GM18508 (cell line): ENCODE measurements around the gene TMEM256.
"Not testable (repeated sequence)": the region's sequence is repeated elsewhere in the genome, so short reads cannot be mapped to it uniquely, and the experiment has no call there.

Source experiments
- ATAC-seq: cut with Tn5 transposase; IDR thresholded peaks from one replicate; pipeline ENCODE4 v1.9.1; 2021; ENCODE audit warnings: moderate number of reproducible peaks; ENCODE audit not compliant: insufficient read depth, unreplicated experiment

TMEM256 gene

DNA sequence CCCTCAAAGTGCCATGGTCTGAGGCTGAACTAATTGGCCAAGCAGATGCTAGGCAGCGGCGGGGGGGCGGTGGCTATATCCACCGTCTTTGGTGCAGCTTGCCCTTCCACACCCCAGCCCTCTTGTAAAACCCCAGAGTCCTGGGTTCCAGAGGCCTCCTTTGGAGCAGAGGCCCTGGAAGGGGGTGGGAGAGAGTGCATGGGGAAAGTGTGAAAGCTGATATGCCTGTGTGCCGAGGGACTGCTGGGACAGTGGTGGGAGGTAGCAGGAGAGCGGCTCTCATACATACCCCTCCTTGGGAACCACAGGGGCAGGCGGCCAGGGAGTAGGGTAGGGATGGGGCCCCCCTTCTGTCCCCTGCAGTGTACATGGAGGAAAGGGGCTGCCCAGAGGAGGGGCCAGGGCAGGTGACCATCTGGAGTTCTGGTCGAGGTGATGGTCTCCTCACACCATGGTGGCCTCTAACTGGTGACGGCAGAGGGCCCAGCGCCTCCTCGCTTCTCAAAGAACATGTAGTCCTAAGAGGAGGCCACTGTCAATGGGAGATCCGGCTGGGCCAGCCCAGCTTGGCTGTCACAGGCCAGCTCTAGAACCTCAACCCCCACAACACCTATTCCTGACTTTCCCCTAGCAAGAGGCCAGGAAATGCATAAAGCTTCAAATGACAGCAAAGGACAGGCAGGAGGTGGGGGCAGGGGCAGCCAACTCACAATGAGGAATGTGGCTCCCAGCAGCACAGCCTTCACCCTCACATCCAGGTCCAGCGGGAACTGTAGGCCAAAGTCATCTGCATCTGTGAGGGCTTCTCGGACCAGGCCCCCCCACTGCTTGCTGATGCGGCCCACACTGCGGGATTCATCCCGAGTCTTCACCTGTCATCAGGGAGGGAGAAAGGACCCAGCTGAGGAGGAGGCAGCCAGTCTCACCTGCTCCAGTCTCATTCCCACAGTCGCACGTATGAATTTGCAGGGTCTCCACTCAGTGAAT is 13.7 kb downstream of the TMEM256 start:
- ATAC-seq = no peak

DNA sequence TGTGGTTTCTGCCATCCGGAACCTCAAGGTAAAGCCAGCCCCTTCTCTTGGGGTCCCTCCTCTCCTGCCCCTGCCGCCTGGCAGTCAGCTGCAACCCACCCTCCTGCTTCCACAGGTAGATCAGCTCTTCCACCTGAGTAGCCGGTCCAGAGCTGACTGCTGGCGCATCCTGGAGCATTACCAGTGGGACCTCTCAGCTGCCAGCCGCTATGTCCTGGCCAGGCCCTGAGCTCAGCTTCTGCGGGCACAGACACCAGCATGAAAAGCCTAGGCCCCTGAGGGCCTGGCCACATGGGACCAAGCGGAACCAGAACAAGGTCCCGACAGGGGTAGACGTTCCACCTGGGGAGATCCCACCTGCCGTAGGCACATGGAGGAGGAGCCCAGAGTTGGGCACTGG is 15.0 kb downstream of the TMEM256 start:
- no peak for ATAC-seq

DNA sequence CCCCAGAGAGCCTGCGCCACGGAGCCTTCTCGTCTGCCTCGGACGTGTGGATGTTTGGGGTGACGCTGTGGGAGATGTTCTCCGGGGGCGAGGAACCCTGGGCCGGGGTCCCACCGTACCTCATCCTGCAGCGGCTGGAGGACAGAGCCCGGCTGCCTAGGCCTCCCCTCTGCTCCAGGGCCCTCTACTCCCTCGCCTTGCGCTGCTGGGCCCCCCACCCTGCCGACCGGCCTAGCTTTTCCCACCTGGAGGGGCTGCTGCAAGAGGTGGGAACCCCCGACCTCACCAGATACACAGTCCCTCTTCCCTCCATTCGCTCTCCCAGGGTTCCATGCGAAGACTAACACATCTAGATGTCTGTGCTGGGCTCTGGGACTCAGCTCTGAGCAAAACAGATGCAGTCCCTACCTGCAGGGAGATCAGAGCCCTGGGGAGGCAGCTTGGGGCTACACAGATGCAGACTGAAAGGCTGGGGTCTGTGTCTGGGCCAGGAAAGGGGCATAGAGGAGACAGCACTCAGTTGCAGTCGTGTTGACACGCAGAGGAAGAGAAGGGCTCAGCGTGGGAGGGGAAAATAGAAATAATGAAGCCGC is 19.3 kb downstream of the TMEM256 start:
- no peak for ATAC-seq

DNA sequence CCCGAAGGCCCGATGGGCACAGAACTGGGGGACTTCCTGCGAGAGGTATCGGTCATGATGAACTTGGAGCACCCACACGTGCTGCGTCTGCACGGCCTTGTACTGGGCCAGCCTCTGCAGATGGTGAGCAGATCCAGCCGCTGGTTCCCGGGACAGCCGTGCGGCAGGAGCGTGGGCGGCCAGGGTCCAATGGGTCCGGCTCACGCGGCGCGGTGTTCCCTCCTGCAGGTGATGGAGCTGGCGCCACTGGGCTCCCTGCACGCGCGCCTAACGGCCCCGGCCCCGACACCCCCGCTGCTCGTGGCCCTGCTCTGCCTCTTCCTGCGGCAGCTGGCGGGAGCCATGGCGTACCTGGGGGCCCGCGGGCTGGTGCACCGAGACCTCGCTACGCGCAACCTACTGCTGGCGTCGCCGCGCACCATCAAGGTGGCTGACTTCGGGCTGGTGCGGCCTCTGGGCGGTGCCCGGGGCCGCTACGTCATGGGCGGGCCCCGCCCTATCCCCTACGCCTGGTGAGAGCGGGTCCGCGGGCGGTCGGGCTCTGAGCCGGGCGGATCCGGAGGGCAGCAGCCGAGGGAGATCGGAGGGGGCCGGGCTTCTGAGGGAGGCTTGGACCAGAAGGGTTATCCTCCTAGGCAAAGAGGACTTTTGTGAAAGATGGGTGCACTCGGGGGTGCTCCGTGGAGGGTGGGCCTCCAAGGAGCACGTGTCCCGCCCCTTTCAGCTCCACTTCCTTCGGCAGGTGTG is 20.0 kb downstream of the TMEM256 start:
- ATAC-seq = no peak

DNA sequence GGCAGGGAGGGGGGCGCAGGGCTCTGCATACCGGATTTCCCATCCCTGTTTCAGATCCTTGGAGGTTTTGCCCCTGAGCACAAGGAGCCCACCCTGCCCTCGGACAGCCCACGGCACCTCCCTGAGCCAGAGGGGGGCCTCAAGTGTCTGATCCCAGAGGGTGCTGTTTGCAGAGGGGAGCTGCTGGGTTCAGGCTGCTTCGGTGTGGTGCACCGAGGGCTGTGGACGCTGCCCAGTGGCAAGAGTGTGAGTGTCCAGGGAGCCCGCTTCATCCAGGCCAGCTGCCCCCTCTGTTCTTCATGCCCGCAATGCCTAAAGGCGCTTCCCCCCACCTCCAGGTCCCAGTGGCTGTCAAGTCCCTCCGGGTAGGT is 20.5 kb downstream of the TMEM256 start:
- ATAC-seq = no peak

DNA sequence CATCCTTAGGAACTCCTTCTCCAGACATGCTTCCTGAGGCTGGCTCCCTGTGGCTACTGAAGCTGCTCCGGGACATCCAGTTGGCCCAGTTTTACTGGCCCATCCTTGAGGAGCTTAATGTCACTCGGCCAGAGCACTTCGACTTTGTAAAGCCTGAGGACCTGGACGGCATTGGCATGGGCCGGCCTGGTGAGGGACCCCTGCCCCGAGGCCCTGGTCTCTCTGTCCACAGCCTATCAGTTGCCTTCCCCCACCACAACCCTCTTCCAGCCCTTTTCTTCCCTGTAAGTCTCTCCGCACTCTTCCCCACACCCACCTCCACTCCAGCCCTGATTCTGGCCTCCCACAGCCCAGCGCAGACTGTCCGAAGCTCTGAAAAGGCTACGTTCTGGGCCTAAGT is 21.0 kb downstream of the TMEM256 start:
- no peak for ATAC-seq

DNA sequence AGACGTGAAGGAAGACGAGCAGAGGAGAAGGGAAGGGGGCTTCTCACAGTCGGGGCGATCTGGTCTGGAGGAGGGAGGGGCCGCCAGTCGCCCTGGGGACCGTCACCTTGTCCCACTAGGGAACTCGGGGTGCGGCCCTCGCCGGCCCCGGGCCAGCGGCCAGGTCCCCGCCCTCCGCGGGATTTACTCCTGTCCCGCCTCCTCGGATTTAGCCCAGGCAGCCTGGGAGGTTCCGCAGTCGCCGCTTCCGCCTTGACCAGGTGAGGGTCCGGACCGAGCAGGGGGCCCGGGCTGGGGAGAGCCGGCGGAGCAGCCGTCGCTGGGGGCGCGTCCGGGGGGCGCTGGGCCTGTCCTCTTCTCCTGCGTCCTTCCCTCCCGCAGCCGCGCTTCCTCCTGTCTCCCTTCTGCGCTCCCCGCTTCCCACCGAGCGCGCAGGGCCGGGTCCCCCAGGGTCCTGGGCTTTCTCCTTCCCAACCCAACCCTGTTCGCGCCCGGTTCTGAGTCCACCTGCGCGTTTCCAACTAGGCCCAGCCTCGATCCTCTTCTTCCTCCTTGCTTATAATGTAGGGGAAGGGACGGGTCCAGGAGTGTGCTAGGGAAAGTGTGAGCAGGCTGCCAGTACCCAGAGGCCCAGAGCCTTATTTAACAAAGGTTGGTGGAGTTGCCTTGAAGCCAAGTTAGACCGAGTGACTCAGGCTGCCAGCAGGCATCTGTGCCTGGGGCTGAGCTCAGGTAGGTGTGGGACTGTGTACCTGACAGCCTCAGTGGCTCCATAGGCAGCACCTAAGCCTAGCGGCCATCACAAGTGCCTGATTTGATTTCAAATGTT is 22.8 kb downstream of the TMEM256 start, which contains the start of gene TNK1:
TSS of gene TNK1 (plus strand) at position 235 of the 829 bp plus-strand sequence. CDS start 1,838 bp downstream, outside the sequence.
- ATAC-seq = no peak

DNA sequence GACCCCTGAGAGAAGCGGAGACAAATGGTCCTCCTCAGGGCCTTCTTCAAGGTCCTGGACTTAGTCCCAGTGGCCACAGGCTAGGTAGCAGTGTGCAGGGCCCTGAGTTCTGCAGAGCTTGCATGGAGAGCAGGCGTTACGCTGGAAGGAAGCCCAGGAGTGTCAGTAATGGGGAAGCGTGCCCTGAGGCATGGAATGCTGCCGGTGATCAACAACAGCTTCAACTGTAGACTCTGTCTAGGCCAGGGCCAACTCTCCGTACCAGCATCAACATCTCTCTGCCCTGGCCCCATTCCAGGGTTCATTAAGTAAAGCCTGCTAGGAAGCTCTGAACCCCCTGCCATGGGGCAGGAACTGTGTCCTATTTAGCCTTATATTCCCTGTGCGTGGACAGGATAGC is 23.6 kb downstream of the TMEM256 start:
- no peak for ATAC-seq

DNA sequence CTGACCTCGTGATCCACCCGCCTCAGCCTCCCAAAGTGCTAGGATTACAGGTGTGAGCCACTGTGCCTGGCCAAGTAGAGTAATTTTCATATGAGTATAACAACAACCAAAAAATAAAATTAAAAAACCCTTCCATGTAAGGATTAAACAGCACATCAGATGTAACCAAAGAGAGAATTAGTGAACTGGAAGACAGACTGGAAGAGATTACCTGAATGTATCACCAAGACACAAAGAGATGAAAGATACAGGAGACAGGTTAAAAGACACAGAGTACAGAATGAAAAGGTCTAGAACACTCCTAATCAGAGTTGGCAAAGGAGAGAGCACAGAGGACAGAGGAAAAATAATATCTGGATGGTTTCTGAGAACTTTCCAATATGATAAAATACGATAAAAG is 24.8 kb downstream of the TMEM256 start:
- no peak for ATAC-seq

DNA sequence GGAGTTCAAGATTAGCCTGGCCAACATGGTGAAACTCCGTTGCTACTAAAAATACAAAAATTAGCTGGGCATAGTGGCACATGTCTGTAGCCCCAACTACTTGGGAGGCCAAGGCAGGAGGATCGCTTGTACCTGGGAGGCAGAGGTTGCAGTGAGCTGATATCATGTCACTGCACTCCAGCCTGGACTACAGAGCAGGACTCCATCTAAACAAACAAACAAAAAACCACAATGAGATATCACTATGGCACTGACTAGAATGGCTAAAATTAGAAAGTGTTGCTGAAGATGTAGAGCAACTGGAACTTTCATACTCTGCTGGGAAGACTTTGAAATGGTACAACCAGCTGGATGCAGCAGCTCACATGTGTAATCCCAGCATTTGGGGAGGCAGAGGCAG is 29.5 kb downstream of the TMEM256 start:
- no peak for ATAC-seq

DNA sequence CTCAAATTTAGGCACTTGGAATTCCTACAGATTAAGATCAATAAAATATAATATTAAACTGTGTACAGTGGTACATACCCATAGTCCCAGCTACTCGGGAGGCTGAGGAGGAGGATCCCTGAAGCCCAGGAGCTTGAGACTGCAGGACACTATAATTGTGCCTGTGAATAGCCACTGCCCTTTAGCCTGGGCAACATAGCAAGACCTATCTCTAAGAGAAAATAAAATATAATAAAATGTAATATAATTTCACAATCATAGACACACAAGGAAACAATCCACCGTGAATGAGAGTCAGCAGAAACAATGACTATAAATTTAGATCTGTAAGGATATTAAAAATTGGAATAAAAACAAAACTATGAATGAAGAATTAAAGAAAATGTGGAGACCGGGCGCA is 33.0 kb downstream of the TMEM256 start:
- ATAC-seq = no peak

DNA sequence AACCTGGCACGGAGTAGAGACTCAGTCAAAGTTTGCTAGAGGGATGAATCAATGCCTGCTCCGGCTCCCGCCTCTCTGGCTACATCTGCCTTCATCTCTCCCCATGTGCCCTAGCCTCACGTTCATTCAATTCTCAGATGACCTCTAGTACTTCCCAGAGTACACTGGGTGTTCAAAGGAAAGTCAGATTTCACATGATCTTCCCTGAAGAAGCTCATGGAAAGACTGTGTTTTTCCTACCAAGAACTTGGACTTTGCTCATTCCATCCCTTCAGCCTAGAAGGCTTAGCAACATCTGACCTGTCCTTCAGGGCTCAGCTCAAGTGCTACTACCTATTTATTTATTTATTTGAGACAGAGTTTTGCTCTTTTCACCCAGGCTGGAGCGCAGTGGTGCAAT is 34.1 kb downstream of the TMEM256 start:
- ATAC-seq = no peak

DNA sequence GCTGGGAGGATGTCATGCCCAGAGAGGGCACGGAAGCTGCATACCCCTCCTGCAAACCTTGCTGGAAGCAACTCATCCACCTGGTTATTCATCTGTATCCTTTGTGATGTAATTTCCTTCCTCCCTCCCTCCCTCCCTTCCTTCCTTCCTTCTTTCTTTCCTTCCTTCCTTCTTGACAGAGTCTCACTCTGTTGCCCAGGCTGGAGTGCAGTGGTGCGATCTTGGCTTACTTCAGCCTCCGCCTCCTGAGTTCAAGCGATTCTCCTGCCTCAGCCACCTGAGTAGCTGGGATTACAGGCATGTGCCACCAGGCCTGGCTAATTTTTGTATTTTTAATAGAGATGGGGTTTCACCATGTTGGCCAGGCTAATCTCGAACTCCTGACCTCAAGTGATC is 35.3 kb downstream of the TMEM256 start:
- not testable (repeated sequence) for ATAC-seq

DNA sequence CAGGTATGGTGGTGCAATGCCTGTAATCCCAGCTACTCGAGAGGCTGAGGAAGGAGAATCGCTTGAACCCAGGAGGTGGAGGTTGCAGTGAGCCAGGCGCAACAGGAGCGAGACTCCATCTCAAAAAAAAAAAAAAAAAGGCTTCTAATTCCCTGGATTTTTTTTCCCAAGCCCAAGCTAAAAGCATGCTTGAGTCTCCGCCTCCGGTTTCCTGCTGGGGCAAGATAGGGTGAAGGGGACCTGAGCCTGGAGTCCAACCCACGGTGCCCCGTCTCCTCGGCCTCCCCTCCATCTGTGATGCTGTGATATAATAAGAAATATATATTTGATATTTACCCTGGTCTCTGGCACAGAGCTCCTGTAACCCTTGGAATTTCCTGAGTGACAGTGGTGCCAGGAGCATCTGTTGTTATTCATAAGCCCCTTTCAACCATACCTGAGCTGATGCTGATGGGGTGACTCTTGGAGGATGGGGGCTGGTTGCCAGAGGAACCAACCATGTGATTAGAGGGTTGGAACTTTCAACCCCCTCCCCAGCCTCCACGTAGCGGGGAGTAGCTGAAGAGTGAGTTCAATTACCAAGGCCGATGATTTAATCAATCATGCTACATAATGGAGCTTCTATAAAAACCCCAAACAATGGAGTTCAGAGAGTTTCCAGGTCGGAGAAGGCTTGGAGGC is 35.8 kb downstream of the TMEM256 start:
- no peak for ATAC-seq

DNA sequence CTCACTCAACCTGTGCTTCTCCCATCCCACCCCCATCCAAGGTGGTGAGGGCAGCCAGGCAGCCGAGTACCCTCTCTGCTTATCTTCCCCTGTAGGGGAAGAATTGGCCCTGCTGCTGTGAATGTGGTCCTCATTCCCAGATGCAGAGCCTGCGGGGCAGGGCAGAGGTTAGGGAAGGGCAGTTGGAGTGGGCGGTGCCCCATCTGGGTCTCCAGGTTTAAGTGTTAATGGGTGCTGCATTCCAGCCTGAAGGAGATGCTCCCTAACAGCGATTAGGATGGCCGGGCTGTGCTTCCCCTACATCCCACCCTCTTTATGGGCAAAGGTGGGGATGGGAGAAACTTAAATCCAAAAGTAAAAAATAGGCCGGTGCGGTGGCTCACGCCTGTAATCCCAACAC is 36.8 kb downstream of the TMEM256 start:
- ATAC-seq = no peak

DNA sequence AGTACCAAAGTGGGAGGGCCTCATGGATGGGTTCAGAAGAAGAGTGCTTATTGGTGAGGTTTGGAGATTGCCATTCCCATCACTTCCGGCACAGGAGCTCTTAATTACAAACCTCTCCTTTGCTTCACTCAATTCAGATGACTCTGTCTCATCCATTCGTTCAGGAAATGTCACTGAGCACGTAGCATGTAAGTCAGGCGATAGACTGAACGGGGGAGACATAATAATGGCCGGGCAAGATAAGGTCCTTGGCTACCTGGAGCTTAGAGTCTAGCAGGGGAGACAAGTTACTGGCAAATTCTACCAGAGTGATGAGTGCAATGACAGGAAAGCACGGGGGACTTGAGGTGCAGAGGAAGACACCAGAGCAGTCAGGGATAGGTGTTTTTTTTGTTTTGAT is 37.9 kb downstream of the TMEM256 start:
- ATAC-seq = not testable (repeated sequence)

DNA sequence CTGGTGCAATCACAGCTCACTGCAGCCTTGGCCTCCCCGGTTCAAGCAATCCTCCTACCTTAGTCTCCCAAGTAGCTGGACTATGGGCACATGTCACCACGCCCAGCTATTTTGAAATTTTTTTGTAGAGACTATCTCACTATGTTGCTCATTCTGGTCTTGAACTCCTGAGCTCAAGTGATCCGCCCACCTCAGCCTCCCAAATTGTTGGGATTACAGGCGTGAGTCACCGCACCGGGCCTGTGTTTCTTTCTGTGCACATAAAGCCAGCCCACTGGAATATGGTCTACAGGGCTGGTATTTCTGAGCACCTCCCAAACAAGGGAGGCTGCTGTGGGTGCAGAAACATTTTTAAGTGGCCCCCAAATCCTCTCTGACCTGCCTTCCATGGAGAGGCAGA is 40.6 kb downstream of the TMEM256 start:
- ATAC-seq = no peak

DNA sequence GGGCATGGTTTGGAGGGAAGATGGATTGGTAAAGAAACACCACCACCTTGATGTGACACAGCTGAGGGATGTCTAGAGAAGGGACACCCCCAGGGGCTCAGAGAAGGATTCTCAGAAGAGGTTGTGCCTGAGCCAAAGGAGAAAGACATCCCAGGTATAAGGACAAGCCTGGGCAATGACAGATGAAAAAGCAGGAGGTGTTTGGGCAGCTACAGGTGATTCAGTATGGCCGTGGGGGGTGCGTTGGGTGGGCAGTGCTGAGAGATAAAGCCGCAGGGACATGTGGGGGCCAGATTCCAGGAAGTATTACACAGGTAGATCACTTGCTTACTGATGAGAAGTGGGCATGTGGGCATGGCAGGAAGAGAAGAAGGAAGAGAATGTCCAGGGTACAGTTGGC is 42.0 kb downstream of the TMEM256 start:
- no peak for ATAC-seq

DNA sequence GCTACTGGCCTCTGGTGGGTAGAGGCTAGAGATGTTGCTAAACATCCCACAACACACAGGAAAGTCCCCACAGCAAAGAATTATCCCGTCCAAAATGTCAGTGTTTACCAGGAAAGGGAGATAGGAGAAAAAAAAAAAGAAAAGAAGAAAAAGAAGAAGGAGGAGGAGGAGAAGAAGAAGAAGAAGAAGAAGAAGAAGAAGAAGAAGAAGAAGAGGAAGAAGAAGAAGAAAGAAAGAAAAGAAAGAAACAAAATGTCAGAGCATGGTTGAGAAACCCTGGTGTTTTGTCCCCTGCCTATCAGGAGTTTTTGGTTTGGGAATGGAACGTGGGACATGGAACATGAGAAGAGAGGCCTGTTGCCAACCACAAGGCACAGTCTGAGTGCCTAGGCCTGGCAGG is 46.5 kb downstream of the TMEM256 start:
- ATAC-seq = no peak

DNA sequence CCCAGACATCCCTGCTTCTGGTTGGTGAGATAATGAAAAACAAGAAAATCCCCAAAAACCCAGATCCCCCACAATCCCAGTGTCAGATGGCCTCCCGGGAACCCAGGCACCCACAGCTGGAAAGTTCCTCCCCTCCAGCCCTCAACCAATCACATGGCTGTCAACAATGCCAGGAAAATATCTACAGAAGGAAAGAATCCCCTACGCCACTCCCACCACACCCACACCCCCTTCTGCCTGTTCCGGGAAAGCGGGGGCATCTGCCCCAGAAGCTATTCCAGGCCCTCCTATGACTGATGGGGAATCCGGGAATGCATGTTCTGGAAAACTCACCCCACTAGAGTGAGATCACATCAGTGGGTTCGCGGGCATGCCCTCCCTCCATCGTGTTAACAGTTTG is 47.1 kb downstream of the TMEM256 start:
- ATAC-seq = no peak
